ENCODE results near the gene TMEM176A.
"Not testable (repeated sequence)": the region's sequence is repeated elsewhere in the genome, so short reads cannot be mapped to it uniquely, and the experiment has no call there.

Gene TMEM176A

DNA sequence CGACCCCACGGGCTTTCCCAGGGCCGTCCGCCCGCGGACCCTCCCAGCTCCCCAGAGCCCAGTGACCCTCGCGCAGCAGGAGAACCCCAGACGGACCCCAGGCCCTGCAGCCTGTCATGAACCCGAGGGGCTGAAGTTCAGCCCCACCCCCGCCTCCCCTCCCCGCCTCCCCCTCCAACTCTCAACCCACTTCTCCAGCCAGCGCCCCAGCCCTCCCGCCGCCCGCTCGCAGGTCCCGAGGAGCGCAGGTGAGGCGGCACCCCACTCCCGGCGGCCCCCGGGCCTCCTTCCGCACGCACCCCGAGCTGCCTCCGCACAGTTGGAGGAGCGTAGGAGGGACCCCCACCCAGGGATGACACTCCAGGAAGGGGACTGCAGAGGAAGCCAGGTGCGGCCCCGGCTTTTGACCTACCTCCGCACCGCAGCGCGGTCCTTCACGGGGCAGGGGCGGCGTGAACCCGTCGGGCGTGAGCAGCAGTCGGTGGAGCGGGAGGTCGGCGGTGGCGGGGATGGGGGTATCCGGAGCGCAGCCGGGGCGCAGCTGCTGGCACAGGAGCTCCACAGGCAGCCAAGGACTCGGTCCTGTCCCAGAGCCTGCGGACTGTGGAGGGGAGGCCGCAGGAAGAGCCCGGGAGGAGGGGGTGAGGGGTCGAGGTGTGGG lies at the start of gene TMEM176A:
TMEM176A (plus strand) TSS at position 189 of the 661 bp plus-strand sequence. CDS start 782 bp downstream, outside the sequence.
- Histone ChIP-seq H3K27ac (ENCODE audit: low read depth, low read length) (peak within 1 kb of the TSS; percentile 72), H3K27me3 (ENCODE audit: control insufficient read depth, insufficient read depth, low read length) (no peaks in the 10 kb centered on the region), H3K9ac (ENCODE audit: low read length) (peak within 1 kb of the TSS; percentile 80), H3K4me1 (ENCODE audit: control insufficient read depth, insufficient read depth, low read length) (peaks cover 5% of the 10 kb centered on the region), H3K4me3 (ENCODE audit: low read length) (peak within 1 kb of the TSS; percentile 91), H3K36me3 (ENCODE audit: control insufficient read depth, insufficient read depth, low read length) (peaks cover 12% of the 10 kb centered on the region)

DNA sequence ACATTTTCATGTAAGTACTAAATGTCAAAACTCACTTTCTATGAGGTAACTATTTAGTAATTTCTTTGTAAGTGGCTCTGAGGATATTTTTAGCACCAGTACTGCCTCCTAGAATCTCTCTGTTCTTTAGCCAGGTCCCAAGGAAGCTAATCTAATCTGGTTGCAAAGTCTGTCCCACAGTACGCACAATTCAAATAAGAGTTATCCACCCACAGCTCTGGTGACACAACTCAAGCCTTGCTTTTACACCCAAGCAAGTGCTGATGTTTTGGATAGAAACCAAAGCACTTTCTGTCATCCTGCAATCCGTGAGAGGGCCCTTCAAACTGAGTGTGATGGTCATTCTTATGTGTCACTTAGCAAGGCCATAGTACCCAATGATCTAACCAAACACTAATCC lies 48.9 kb upstream of the TMEM176A start:
- Histone ChIP-seq H3K4me3 (ENCODE audit: low read length) (no peak overlapping the region), H3K27me3 (ENCODE audit: control insufficient read depth, insufficient read depth, low read length) (no peaks in the 10 kb centered on the region), H3K9ac (ENCODE audit: low read length) (no peak overlapping the region), H3K27ac (ENCODE audit: low read depth, low read length) (no peak overlapping the region), H3K36me3 (ENCODE audit: control insufficient read depth, insufficient read depth, low read length) (no peaks in the 10 kb centered on the region), H3K4me1 (ENCODE audit: control insufficient read depth, insufficient read depth, low read length) (no peaks in the 10 kb centered on the region)

DNA sequence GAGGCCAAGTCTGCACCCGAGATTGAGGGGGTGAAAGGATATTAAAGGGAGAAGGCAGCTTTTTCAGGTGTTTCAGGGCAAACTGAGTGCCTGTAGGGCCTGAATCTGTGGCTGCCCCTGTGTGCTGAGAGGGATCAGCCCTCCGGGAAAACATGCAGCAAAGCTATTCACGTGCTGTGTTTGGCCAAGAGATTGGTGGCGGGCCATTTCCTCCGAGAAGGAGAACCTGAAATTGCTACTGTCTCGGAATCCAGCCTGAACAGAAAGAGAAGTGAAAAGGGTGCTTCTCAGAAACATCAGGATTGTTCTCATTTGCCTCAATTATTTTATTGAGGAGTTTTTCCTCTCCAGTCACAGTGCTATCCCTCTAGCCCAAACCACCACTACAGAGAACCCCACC lies 47.3 kb upstream of the TMEM176A start:
- Histone ChIP-seq H3K27me3 (ENCODE audit: control insufficient read depth, insufficient read depth, low read length) (no peaks in the 10 kb centered on the region), H3K9ac (ENCODE audit: low read length) (no peak overlapping the region), H3K36me3 (ENCODE audit: control insufficient read depth, insufficient read depth, low read length) (no peaks in the 10 kb centered on the region), H3K4me3 (ENCODE audit: low read length) (no peak overlapping the region), H3K27ac (ENCODE audit: low read depth, low read length) (no peak overlapping the region), H3K4me1 (ENCODE audit: control insufficient read depth, insufficient read depth, low read length) (no peaks in the 10 kb centered on the region)

- no peaks in the 10 kb centered on the region for H3K36me3 ChIP-seq (ENCODE audit: control insufficient read depth, insufficient read depth, low read length)
- no peaks in the 10 kb centered on the region for H3K27me3 ChIP-seq (ENCODE audit: control insufficient read depth, insufficient read depth, low read length)
- no peaks in the 10 kb centered on the region for H3K4me1 ChIP-seq (ENCODE audit: control insufficient read depth, insufficient read depth, low read length)
- H3K9ac ChIP-seq (ENCODE audit: low read length): no peak overlapping the region
- H3K4me3 ChIP-seq (ENCODE audit: low read length): no peak overlapping the region
- no peak overlapping the region for H3K27ac ChIP-seq (ENCODE audit: low read depth, low read length)
These were observed 46.6 kb upstream of the TMEM176A start for GRCh38 chr7:150753826-150754603.

DNA sequence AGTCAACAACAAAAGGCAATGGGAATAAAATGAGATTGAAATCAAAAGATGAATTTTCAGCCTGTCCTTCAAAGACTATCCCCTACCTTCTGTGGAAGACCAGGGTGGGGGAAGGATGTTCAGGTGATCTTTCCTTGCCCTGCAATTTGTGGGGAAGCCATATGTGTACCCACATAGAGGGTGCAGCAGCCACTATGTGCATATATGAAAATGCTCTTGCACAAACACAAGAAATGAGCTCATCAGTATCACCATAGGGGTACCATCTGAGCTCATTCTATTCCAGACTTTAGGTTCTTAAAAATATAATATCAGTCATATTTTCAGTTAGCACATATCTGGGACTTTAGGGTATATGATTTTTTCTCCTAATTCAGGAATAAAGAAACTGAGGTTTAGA lies 45.6 kb upstream of the TMEM176A start:
- Histone ChIP-seq H3K27me3 (ENCODE audit: control insufficient read depth, insufficient read depth, low read length) (no peaks in the 10 kb centered on the region), H3K36me3 (ENCODE audit: control insufficient read depth, insufficient read depth, low read length) (no peaks in the 10 kb centered on the region), H3K9ac (ENCODE audit: low read length) (no peak overlapping the region), H3K4me1 (ENCODE audit: control insufficient read depth, insufficient read depth, low read length) (no peaks in the 10 kb centered on the region), H3K4me3 (ENCODE audit: low read length) (no peak overlapping the region), H3K27ac (ENCODE audit: low read depth, low read length) (no peak overlapping the region)

DNA sequence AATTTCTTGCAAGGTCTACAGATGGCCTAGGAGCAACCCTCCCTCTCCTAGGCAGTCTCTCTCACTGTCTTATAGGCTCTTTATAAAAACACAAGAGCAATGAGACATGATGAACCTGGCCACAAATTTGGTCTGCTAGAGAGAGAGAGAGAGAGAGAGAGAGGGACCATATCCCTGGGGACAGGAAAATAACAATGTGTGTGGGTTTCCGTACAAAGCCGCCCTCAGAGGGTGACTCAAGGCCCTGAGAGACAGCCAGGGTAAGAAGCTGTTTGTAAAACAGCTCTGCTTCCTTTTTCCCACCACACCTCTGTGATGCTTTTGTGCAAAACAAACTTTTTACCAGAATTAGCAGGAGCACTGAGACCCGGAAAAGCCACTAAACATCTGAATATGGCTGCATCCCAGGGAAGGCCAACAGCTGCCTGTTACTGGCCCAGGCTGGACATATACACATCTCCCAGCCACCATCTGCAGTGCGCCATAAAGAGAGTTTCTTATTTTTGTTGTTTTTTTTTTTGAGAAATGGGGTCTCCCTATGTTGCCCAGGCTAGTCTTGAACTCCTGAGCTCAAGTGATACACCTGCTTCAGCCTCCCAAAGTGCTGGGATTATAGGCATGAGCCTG lies 45.0 kb upstream of the TMEM176A start:
- Histone ChIP-seq H3K4me3 (ENCODE audit: low read length) (no peak overlapping the region), H3K36me3 (ENCODE audit: control insufficient read depth, insufficient read depth, low read length) (no peaks in the 10 kb centered on the region), H3K27me3 (ENCODE audit: control insufficient read depth, insufficient read depth, low read length) (no peaks in the 10 kb centered on the region), H3K27ac (ENCODE audit: low read depth, low read length) (no peak overlapping the region), H3K4me1 (ENCODE audit: control insufficient read depth, insufficient read depth, low read length) (no peaks in the 10 kb centered on the region), H3K9ac (ENCODE audit: low read length) (no peak overlapping the region)

GRCh38 chr7:150756166-150756565 lies 44.4 kb upstream of the TMEM176A start:
- Histone ChIP-seq H3K27me3 (ENCODE audit: control insufficient read depth, insufficient read depth, low read length) (no peaks in the 10 kb centered on the region), H3K36me3 (ENCODE audit: control insufficient read depth, insufficient read depth, low read length) (no peaks in the 10 kb centered on the region), H3K9ac (ENCODE audit: low read length) (no peak overlapping the region), H3K4me1 (ENCODE audit: control insufficient read depth, insufficient read depth, low read length) (no peaks in the 10 kb centered on the region), H3K4me3 (ENCODE audit: low read length) (no peak overlapping the region), H3K27ac (ENCODE audit: low read depth, low read length) (no peak overlapping the region)

DNA sequence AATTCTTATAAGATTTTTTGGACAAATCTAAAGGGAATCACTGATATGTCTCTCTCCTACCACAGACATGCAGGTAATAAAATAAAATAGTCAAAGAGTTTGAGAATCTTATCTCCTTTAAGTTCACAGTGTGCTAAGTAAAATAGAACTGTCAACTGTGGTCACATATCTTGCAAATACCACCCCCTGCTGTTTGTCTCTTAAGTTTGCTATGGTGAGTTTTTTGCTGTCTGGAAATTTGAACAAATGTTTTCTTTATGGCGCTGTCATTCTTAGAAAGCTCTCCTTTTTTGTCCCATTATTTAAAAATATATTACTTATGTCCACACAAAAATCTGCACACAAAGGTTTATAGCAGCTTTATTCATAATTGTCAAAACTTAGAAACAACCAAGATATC lies 43.7 kb upstream of the TMEM176A start:
- H3K36me3 ChIP-seq (ENCODE audit: control insufficient read depth, insufficient read depth, low read length): no peaks in the 10 kb centered on the region
- H3K27ac ChIP-seq (ENCODE audit: low read depth, low read length): no peak overlapping the region
- H3K27me3 ChIP-seq (ENCODE audit: control insufficient read depth, insufficient read depth, low read length): no peaks in the 10 kb centered on the region
- no peak overlapping the region for H3K9ac ChIP-seq (ENCODE audit: low read length)
- no peak overlapping the region for H3K4me3 ChIP-seq (ENCODE audit: low read length)
- H3K4me1 ChIP-seq (ENCODE audit: control insufficient read depth, insufficient read depth, low read length): no peaks in the 10 kb centered on the region

GRCh38 chr7:150759479-150759878 lies 41.1 kb upstream of the TMEM176A start:
- no peaks in the 10 kb centered on the region for H3K4me1 ChIP-seq (ENCODE audit: control insufficient read depth, insufficient read depth, low read length)
- no peaks in the 10 kb centered on the region for H3K36me3 ChIP-seq (ENCODE audit: control insufficient read depth, insufficient read depth, low read length)
- H3K4me3 ChIP-seq (ENCODE audit: low read length): no peak overlapping the region
- H3K27ac ChIP-seq (ENCODE audit: low read depth, low read length): no peak overlapping the region
- no peak overlapping the region for H3K9ac ChIP-seq (ENCODE audit: low read length)
- no peaks in the 10 kb centered on the region for H3K27me3 ChIP-seq (ENCODE audit: control insufficient read depth, insufficient read depth, low read length)

DNA sequence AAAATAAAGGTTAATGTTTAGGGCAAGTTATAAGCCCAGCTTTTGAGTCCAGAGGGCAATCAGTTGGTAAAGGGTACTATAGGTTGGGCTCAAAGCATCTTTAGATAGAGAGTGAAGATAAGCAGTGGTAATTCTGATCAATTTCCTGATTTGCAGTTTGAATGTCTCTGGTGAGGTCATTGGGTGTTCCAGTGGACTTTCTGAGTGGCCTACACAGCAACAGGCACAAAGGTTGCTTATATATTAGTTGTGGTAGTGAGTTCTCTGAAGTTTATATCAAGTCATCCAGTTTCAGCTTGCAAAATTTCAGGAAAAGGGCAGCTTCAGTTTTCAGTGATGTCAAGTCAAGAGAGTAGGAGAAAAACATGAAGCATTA lies 34.2 kb upstream of the TMEM176A start:
- no peaks in the 10 kb centered on the region for H3K36me3 ChIP-seq (ENCODE audit: control insufficient read depth, insufficient read depth, low read length)
- H3K4me1 ChIP-seq (ENCODE audit: control insufficient read depth, insufficient read depth, low read length): no peaks in the 10 kb centered on the region
- H3K4me3 ChIP-seq (ENCODE audit: low read length): no peak overlapping the region
- H3K27ac ChIP-seq (ENCODE audit: low read depth, low read length): no peak overlapping the region
- H3K9ac ChIP-seq (ENCODE audit: low read length): no peak overlapping the region
- no peaks in the 10 kb centered on the region for H3K27me3 ChIP-seq (ENCODE audit: control insufficient read depth, insufficient read depth, low read length)

DNA sequence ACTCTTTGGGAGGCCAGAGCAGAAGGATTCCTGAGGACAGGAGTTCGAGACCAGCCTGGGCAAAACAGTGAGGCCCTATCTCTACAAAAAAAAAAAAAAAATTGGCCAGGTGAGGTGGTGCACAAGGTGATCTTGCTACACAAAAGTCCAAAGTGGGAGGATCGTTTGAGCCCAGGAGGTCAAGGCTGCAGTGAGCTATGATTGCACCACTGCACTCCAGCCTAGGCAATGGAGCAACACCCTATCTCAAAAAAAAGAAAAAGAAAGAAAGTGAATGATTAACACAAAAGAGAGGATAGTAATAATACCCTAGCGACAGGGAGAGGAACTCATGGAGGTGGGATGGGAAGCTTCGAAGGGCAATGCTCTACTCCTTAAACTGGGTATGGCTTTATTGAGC lies 30.8 kb upstream of the TMEM176A start:
- Histone ChIP-seq H3K4me3 (ENCODE audit: low read length) (no peak overlapping the region), H3K4me1 (ENCODE audit: control insufficient read depth, insufficient read depth, low read length) (no peaks in the 10 kb centered on the region), H3K9ac (ENCODE audit: low read length) (no peak overlapping the region), H3K36me3 (ENCODE audit: control insufficient read depth, insufficient read depth, low read length) (no peaks in the 10 kb centered on the region), H3K27ac (ENCODE audit: low read depth, low read length) (no peak overlapping the region), H3K27me3 (ENCODE audit: control insufficient read depth, insufficient read depth, low read length) (no peaks in the 10 kb centered on the region)

DNA sequence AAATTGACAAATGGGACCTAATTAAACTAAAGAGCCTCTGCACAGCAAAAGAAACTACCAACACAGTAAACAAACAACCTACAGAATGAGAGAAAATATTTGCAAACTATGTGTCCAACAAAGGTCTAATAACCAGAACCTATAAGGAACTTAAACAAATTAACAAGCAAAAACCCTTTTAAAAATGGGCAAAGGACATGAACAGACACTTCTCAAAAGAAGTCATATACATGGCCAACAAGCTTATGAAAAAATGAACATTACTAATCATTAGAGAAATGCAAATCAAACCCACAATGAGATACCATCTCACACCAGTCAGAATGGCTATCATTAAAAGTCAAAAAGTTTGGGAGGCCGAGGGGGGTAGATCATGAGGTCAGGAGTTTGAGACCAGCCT lies 26.4 kb upstream of the TMEM176A start:
- H3K27ac ChIP-seq (ENCODE audit: low read depth, low read length); H3K9ac ChIP-seq (ENCODE audit: low read length); H3K36me3 ChIP-seq (ENCODE audit: control insufficient read depth, insufficient read depth, low read length); H3K4me1 ChIP-seq (ENCODE audit: control insufficient read depth, insufficient read depth, low read length); H3K27me3 ChIP-seq (ENCODE audit: control insufficient read depth, insufficient read depth, low read length); H3K4me3 ChIP-seq (ENCODE audit: low read length): not testable (repeated sequence)

All from rectal smooth muscle tissue (tissue), 1 donor.